ENCODE data around the gene CCR6.

DNA sequence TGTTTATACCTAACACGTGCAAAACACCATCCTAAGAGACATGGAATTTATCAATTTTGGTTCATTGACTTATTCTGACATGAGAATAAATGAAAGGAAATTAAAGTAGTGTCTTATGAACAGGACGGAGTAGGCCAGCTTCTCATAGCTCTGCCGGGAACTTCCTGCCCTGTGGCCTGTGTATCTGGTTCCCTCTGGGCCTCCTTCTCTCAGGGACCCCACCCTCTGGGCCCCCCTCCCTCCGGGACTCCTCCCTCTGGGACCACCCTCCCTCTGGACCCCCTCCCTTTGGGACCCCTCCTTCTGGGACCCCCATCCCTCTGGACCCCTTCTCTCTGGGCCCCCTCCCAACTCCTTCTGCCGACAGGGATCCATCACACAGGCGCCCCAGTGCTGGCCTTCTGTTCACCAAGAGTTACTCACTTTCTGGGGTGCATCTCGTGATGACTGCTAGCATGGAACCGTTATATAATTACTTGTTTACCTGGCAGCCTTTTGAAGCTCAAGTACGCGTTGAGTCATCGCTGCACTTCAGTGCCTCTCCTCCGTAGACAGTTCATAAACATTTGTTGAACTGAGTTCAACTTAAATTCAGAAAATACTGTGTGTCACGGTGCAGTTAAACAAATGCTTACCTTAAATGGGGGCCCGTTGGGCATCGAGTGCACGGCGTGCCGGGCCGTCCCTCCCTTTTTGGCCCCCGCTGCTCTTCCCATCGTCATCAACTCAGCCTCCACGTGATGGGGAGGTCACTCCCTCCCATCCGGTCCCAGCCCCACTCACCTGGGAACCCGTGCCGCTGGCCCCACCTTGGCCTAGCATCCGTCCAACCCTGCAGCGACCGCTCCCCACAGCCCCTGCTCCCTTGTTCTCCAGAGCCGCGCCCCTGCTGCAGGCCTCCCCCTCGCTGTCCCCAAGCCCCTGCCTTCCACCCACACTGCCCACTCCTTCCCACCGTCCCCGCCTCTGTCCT lies 8.1 kb downstream of the CCR6 start:
- TF ChIP-seq CTCF (IDR thresholded peaks at IDR 0.05 in 2 of 3, conservative IDR thresholded peaks at IDR 0.05 in 1 of 3; ENCODE audit: control insufficient read depth in 2 of 3, extremely low read depth in 1 of 3, insufficient read depth in 1 of 3, low read depth in 3 of 3, low read length in 3 of 3) (no peak), RAD21 (IDR thresholded peaks at IDR 0.05; ENCODE audit: insufficient read depth, low read depth, low read length) (no peak), SP1 (IDR thresholded peaks at IDR 0.05; ENCODE audit: low read depth, low read length) (no peak), POLR2A (IDR thresholded peaks at IDR 0.05; ENCODE audit: low read depth, low read length) (no peak), SUZ12 (IDR thresholded peaks at IDR 0.05; ENCODE audit: unreplicated experiment) (no peak), ZNF384 (IDR thresholded peaks at IDR 0.05; ENCODE audit: borderline replicate concordance, low read depth, low read length) (no peak), STAT3 (IDR thresholded peaks at IDR 0.05; ENCODE audit: low read depth, low read length) (no peak), POLR2AphosphoS5 (IDR thresholded peaks at IDR 0.05; ENCODE audit: low read length) (no peak), TAF1 (IDR thresholded peaks at IDR 0.05; ENCODE audit: borderline replicate concordance, low read depth, low read length) (no peak), NRF1 (conservative IDR thresholded peaks at IDR 0.05; ENCODE audit: low read depth, low read length) (no peak), HDAC6 (IDR thresholded peaks at IDR 0.05; ENCODE audit: unreplicated experiment) (no peak)
- TF ChIP-seq, protein P1, sequence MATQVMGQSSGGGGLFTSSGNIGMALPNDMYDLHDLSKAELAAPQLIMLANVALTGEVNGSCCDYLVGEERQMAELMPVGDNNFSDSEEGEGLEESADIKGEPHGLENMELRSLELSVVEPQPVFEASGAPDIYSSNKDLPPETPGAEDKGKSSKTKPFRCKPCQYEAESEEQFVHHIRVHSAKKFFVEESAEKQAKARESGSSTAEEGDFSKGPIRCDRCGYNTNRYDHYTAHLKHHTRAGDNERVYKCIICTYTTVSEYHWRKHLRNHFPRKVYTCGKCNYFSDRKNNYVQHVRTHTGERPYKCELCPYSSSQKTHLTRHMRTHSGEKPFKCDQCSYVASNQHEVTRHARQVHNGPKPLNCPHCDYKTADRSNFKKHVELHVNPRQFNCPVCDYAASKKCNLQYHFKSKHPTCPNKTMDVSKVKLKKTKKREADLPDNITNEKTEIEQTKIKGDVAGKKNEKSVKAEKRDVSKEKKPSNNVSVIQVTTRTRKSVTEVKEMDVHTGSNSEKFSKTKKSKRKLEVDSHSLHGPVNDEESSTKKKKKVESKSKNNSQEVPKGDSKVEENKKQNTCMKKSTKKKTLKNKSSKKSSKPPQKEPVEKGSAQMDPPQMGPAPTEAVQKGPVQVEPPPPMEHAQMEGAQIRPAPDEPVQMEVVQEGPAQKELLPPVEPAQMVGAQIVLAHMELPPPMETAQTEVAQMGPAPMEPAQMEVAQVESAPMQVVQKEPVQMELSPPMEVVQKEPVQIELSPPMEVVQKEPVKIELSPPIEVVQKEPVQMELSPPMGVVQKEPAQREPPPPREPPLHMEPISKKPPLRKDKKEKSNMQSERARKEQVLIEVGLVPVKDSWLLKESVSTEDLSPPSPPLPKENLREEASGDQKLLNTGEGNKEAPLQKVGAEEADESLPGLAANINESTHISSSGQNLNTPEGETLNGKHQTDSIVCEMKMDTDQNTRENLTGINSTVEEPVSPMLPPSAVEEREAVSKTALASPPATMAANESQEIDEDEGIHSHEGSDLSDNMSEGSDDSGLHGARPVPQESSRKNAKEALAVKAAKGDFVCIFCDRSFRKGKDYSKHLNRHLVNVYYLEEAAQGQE (IDR thresholded peaks at IDR 0.05; ENCODE audit: low read depth, low read length), result no peak
- TF ChIP-seq, protein P2, sequence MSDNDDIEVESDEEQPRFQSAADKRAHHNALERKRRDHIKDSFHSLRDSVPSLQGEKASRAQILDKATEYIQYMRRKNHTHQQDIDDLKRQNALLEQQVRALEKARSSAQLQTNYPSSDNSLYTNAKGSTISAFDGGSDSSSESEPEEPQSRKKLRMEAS (IDR thresholded peaks at IDR 0.05; ENCODE audit: low read depth, low read length), result peak; percentile 38; the same call in 1 of the 2 replicates
- TF ChIP-seq, protein P3, sequence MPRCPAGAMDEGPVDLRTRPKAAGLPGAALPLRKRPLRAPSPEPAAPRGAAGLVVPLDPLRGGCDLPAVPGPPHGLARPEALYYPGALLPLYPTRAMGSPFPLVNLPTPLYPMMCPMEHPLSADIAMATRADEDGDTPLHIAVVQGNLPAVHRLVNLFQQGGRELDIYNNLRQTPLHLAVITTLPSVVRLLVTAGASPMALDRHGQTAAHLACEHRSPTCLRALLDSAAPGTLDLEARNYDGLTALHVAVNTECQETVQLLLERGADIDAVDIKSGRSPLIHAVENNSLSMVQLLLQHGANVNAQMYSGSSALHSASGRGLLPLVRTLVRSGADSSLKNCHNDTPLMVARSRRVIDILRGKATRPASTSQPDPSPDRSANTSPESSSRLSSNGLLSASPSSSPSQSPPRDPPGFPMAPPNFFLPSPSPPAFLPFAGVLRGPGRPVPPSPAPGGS (IDR thresholded peaks at IDR 0.05; ENCODE audit: borderline replicate concordance, insufficient read depth, low read depth, low read length, poor library complexity, severe bottlenecking), result no peak

Data from GM12878 (cell line).